ENCODE measurements around the gene SWAP70.
"Not testable (repeated sequence)": the region's sequence is repeated elsewhere in the genome, so short reads cannot be mapped to it uniquely, and the experiment has no call there.

DNA sequence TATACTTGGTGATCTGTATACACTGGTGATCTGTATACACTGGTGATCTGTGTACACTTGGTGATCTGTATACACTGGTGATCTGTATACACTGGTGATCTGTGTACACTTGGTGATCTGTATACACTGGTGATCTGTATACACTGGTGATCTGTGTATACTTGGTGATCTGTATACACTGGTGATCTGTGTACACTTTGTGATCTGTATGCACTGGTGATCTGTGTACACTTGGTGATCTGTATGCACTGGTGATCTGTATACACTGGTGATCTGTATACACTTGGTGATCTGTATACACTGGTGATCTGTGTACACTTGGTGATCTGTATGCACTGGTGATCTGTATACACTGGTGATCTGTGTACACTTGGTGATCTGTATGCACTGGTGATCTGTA lies 41.5 kb downstream of the SWAP70 start:
- TF ChIP-seq POLR2AphosphoS5 (IDR thresholded peaks at IDR 0.05; ENCODE audit: control insufficient read depth, insufficient read depth, low read depth, low read length); BRD4 (IDR thresholded peaks at IDR 0.05); ZFPM2 (CRISPR knock-in tag; IDR thresholded peaks at IDR 0.05); SREBF2 (CRISPR knock-in tag; IDR thresholded peaks at IDR 0.05); SIX5 (IDR thresholded peaks at IDR 0.05; ENCODE audit: borderline replicate concordance in 1 of 2, insufficient read depth in 1 of 2, low read depth in 1 of 2, low read length in 2 of 2): not testable (repeated sequence)
- TF ChIP-seq, protein P1, sequence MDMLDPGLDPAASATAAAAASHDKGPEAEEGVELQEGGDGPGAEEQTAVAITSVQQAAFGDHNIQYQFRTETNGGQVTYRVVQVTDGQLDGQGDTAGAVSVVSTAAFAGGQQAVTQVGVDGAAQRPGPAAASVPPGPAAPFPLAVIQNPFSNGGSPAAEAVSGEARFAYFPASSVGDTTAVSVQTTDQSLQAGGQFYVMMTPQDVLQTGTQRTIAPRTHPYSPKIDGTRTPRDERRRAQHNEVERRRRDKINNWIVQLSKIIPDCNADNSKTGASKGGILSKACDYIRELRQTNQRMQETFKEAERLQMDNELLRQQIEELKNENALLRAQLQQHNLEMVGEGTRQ (CRISPR knock-in tag; IDR thresholded peaks at IDR 0.05): not testable (repeated sequence)
- TF ChIP-seq, protein P2, sequence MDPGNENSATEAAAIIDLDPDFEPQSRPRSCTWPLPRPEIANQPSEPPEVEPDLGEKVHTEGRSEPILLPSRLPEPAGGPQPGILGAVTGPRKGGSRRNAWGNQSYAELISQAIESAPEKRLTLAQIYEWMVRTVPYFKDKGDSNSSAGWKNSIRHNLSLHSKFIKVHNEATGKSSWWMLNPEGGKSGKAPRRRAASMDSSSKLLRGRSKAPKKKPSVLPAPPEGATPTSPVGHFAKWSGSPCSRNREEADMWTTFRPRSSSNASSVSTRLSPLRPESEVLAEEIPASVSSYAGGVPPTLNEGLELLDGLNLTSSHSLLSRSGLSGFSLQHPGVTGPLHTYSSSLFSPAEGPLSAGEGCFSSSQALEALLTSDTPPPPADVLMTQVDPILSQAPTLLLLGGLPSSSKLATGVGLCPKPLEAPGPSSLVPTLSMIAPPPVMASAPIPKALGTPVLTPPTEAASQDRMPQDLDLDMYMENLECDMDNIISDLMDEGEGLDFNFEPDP (CRISPR knock-in tag; IDR thresholded peaks at IDR 0.05): not testable (repeated sequence)

Data from K562 (cell line).